ENCODE measurements around the gene PLEKHF1.
"Not testable (repeated sequence)": the region's sequence is repeated elsewhere in the genome, so short reads cannot be mapped to it uniquely, and the experiment has no call there.

PLEKHF1 gene

DNA sequence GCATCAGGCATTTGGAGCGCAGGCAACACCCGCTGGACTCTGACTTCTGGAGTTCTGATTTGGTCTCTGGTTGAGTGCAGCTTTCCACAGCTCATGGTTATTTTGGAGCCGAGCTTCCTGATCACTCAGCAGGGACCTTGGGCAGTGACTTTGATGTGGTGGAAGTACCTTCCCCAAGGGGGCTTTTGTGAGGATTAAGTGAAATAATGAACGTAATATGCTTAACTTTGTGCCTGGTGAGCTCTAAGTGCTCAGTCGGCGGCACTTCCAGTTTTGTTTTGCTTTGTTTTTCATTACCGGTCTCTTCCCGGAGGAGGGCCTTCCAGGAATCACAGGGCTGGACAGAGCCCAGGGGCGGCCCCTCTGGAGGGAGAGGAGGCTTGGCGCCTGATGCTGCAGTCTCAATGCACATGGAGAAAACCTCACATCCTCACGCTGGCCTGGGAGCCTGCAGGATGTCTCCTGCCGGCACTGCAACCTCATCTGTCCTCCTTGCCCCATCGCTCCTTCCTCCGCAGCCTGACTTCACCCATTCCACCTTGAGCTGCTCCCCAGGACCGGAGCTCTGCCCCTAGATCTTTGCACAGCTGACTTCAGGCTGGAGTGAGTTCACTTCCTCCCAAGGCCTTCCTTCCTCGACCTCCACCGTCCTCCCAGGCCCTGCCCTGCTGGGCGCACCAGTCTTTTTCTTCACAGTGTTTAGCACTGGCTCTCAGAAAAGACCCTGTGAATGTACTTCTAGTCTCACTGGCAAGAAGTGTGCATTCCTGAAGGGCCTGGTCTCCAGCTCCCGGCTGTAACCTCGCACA, 1.5 kb downstream of the PLEKHF1 start:
- no peak for DNase-seq

DNA sequence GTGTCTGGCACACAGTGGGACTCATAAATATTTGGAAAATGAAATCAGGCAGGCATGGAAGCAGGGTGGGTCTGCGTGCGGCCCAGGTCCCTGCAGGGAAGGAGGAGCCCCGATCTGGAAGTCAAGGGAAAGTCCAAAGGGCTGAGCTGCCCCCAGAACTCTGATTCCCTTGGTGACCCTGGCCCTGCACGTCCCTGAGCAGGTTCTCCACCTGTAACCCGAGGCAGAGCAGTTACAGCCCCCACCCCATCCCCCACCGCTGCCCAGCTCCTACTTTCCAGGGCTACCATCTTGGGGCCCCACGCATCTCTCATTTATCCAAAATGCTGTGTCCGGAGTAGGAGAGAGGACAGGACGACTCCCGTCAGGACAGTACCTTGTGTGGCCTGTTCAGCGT, 2.1 kb downstream of the PLEKHF1 start:
- DNase-seq = no peak

DNA sequence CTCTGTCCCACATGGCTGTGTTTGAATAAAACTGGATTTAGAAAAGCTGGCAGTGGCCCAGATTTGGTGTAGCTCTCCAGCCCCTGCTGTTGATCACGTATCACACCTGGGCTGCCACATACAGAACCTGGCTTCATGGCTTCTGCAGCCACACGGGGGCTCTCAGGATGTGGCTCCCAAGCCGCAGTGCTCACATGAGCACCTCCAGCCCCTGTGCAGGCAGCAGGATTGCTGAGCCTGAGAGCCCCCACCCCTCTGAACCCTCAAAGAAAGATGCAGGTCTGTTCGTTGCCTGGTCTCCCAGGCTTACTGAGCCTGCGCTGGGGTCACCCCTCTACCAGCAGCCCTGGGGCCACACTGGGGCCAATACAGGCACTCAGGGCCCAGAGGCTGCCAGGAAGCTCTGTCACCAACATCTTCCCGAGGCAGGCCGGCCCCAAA, 2.7 kb downstream of the PLEKHF1 start:
- peak; percentile 74 for DNase-seq

DNA sequence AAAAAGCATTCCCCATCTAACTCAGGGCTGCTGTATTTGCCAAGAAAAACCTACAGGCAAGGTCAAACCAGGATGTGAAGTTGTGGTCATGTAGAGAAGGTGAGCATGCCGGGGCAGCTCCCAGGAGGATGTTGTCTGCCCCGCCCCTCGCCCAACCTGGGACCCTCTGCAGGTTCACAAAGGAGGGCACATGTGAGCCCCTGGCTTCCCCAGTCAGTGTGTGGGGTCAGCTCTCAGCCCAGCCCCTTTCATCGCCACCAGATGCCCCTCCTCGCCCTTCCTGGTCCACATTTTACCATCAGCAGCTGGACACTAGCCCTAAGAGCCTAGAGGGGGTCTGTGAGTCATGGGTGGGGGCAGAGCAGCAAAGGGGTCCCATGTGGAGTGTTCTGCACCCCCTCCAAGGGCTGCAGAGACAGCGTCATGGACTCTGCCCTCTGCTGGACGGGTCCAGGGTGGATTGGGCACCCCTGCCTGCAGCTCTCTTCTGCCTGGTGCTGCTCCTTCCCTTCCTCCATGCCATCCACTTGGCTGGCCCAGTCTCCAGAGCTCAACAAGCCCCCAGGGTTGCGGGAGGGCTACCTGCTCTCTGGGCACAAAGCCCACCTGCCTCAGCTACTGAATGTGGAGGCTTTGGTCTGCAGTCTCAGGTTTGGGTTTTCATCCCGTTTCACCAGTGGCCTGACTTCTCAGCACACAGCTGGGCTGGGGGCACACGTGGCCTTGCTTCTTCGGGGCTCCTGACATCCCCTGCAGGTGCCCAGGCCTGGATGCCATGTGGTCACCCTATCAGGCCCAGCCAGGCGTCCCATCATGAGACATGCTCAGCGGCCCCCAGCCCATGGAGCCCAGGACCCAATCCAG, 3.7 kb downstream of the PLEKHF1 start:
- no peak for DNase-seq

DNA sequence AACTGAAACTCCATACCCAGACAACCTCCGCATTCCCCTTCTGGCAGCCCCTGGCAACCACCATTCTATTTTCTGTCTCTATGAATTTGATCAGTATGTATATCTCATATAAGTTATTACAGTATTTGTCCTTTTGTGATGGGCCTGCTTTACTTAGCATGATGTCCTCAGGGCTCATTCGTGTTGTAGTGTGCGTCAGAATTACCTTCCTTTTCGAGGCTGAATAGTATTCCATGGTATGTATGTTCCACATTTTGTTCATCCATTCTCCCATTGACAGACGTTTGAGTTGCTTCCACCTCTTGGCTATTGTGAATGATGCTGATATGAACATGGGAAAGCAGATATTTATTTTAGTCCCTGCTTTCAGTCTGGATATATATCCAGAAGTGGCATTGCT, 5.0 kb downstream of the PLEKHF1 start:
- DNase-seq = no peak

DNA sequence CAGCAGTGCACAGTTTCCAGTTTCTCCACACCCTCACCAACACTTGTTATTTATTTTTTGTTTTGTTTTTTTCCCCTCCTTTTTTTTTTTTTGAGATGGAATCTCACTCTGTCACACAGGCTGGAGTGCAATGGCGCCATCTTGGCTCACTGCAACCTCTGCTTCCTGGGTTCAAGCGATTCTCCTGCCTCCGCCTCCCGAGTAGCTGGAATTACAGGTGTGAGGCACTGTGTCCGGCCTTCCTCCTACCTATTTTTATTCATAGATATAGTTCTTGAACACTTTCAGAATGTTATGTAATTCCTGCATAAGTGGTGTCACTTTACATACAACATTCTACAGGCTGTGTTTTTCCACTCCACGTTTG, 5.7 kb downstream of the PLEKHF1 start:
- not testable (repeated sequence) for DNase-seq

DNA sequence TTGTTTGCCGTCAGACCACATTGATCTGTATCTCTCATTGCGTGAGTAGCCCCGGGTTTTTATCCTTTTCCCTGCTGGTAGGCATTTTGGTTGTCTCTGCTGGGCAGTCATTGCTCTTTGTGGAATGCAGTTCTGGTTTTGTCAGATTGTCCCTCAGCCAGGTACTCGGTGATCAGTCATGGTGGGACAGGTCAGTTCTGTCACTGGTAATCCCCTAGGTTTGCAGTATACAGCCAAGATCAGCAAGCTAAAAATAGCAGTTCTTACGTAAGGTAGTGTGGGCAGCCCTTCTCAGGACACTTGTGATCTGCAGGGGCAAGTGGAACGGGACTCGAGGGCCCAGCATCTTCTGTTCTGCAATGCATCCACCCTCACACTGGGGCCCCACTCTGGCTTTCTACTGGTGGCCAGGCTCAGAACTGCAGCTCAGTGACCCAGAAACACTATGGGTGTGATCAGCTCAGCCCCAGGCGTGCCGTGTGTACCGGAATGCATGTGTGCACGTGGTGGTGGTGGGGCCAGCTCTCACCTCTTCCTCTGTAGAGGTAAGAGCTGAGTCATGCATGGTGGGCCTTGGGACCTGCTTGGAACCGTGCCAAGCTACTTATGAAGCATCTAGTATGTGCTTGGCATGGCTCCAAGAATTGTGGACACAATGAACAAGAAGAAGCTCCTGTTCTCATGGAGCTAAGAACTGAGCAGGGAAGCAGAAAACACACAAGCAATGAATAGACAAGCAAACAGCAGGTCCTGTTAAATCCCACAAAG, 6.3 kb downstream of the PLEKHF1 start:
- DNase-seq = peak; percentile 89

DNA sequence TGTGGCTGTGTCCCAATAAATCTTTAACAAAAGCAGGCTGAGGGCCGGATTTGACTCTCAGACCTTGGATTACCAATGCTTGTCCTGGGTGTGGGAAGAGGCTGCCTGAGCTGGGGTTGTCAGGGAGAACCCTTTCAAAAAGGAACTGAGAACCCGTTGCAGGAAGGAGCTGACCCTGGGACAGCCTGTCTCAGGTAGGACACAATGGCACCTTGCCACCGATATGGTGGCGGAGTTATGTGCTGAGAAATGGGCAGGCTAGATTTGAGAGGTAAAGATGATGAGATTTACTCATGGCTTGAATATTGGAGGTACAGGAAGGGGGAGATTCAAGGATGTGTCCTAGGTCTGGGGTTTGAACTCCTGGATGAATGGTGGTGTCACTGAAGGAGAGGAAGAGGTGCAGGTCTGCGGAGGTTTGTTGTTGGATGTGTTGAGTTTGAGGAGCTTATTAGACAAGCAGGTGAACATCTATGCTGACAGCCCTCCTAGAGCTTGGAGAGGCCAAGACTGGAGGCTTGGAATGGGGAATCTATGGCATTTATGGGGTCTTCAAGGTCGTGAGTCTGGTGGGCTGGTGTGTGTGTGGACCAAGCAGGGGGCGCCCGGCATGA, 7.2 kb downstream of the PLEKHF1 start:
- no peak for DNase-seq

DNA sequence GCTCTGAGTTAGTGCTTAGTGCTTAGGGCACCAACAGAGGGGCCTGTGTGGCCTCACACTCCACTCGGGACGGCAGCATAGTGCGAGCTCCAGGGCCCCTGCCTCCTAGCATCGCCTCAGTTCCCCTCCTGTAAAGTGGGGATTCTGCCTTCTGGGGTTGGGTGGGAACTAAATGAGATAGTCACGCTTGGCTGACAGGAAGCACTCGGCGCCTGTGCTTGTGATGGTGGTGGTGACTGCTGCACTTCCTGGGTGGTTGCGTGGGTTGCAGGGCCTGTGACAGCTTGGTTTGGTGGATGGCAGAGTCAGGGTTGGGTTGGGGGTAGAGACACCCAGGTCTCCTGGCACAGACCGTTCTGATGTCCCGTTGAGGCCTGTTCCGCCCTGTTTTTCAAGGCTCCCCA, 7.7 kb downstream of the PLEKHF1 start:
- peak; percentile 89 for DNase-seq

DNA sequence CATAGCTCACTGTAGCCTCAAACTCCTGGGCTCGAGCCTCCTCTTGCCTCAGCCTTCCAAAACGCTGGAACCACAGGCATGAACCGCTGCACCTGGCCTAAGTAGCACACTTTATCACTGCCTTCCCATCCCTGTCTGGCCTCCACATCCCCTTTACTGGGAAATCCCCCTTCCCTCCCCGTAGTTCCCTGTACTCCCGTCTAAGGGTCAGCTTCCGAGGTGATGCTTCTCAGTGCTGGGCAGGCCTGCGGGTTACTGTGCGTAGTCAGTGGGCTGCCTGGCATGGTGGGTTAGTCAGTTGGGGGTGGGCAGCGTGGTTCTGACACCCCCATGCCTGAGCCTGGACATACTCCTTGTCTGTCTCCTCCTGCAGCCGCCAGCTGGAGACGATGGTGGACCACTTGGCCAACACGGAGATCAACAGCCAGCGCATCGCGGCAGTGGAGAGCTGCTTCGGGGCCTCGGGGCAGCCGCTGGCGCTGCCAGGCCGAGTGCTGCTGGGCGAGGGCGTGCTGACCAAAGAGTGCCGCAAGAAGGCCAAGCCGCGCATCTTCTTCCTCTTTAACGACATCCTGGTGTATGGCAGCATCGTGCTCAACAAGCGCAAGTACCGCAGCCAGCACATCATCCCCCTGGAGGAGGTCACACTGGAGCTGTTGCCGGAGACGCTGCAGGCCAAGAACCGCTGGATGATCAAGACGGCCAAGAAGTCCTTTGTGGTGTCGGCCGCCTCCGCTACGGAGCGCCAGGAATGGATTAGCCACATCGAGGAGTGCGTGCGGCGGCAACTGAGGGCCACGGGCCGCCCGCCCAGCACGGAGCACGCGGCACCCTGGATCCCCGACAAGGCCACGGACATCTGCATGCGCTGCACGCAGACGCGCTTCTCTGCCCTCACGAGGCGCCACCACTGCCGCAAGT, 8.4 kb downstream of the PLEKHF1 start:
- peak; percentile 31 for DNase-seq

DNA sequence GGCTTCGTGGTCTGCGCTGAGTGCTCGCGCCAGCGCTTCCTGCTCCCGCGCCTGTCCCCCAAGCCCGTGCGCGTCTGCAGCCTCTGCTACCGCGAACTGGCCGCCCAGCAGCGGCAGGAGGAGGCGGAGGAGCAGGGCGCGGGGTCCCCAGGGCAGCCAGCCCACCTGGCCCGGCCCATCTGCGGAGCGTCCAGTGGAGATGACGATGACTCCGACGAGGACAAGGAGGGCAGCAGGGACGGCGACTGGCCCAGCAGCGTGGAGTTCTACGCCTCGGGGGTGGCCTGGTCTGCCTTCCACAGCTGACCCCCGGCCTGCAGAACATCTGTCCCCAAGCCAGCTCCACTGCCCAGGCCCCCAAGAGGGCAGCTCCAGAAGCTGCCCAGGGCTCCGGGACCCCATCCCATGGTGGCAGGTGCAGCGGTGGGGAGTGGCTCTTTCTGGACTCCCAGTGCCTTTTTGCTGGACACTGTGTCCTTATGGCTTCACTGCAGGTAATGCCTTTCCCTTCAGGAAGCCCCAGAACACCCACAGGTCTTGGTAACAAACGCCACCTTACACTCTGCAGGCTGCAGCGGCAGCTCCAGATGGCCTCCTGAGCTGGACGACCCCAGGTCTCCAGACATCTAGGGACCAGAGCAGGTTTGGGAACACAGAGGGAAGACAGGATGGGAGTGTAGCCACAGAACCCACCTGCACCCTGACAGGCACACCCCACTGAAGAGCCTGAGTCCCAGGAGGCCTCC, 9.3 kb downstream of the PLEKHF1 start:
- no peak for DNase-seq

DNA sequence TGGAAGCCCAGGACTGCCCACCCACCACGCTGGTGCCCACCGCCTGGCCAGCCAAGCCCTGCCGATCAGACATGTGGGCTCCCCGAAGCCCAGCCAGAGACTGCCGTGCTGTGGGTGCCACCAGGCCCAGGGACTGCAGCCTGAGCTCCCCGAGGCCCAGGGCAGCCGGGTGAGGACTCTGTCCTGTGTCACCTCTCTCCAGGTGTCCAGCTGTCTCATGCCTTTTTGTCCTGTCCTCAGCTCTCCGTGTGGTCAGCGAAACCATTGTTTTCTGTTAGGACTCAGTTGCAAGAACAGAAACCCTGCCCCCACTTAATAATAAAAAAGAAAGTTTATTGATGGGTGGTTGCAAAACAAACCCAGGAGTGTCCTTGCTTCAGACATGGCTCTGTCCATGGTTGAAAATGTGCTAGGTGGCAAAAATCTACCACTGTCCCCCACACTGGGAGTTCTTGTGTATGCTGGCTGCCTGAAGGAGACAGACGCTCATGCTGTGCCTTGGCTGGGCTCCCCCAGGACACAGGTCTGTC, 9.9 kb downstream of the PLEKHF1 start:
- no peak for DNase-seq

DNA sequence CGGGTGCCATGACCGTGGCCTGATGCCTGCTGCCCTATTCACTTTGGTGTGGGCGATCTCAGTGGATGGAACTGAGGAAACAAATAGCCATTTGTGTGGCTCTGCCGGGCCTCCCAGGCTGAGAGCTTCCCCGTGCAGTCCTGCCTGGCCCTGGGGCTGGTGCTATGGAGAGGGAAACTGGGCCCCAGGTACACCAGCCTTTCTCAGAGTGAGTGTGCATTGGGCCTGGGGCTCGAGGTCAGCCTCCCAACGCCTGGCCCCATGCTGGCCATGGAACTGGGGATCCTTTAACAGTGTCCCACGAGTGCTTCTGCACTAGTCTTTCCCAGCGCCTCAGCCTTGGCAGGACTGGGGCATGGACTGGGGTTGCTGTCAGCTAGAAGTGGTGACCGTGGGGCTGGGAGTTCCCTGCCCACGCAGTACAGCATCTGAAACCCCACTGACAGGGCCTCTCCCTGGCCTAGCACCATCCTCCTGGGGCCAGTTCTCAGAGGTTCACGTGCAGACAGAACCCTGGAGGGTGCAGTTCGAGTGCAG, 10.5 kb downstream of the PLEKHF1 start:
- DNase-seq = no peak

DNA sequence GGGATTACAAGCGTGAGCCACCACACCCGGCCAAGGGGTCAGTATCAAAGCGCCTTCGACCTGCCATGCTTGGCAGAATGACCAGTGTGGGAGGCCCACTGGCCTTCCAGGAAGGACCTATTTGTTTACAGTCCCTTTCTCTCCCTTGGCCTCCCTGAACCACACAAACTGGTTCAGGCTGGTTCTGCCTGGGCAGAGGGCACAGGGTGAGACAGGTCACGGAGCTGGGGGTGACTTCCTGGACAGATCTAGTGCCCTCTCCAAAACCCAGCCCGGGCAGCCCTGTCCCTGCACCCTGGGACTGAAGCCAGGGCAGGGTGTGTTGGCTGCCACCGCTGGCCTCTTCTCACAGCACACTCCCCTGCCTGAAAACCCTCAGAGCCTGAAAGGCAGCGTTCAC, 11.3 kb downstream of the PLEKHF1 start:
- DNase-seq = no peak

DNA sequence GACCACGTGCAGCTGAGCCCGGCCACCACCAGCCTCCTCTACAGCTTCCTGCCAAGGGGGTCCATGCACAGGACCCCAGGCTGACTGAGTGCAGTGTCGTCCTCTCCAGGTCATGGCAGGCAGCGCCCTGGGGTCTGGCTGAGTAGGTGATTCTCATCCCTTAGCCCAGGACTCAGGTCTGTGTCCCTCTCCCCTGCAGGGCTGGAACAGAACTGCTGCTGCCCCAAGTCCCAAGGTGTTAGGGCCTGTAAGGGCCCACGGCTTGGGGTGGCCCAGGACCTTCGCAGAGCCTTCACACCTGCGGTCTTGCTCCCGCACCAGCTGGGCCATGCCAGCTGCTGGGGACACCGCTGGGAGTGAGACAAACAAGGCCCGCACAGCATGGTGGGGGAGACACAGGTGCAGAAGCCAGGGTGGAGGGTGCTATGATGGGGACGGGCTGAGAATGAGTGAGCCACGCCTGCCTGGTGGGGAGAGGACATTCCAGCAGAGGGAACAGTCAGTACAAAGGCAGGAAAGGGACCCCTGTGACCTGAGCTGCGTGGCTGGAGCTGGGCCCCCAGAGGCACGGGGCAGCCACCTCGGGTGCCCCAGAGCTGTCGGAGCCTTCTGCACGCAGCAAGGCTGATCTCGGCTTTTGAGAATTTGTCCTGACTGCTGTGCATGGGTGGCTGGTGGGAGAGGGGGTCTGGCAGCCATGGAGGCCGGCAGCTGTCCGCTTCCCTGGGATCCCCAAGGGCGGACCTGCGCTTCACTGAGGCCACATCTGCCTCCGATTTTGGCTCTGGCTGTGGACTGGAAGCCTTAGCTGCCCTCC, 11.9 kb downstream of the PLEKHF1 start:
- no peak for DNase-seq

DNA sequence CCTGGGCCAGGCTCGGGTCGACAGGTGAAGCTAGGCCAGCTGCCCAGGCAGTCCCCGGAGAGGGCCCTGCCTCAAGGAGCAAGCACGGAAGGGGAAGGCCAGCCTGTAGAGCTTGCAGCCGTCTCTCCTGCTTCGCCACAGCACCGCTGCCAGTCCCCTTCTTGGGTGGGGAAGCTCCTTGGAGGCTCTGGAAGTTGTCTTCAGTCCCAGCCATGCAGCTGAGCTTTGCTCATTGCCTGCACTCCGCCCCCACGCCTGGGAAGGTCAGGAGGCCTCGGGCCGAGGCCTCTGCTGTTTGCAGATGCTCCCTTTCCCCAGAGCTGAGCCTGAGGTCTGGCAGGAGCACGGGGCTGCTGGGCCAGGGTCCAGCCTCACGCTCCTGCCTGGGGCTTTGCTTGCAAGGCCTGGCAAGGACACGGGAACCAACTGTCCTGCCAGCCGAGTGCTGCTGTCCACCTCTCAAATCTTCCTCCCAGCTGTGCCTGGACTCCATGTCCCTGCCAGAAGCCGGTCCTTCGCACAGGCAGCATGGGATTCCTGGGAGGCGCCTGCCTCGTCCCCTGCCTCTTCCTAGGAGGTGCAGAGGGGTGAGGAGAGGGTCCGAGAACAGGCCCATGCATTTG, 13.3 kb downstream of the PLEKHF1 start:
- DNase-seq = no peak

DNA sequence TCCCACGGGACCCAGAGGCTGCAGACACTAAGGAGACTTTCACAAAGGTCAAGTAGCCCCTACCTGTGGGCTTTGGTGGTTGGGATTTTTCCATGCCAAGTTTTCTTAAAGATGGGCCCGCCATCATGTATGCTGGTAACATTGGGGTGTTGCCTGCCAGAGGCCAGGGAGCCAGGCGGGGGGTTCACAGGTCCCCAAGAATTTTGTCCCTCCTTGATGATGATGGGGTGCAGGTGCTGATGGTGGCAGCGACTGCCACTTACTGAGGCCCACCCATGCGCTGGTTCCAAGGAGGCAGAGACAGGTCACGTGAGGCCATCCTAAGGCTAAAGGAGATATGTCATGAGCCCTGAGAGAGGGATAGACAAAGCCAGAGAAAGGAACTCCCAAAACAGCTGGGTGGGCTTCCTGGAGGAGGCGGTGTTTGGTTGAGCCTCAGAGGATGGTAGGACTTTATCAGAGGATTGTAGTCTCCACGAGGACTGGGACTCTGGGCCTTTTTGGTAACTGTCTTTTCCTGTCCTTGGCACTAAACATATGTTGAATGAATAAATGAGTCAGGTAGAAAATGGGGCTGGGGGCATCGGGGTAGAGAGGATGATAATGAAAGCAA, 14.4 kb downstream of the PLEKHF1 start:
- DNase-seq = no peak

DNA sequence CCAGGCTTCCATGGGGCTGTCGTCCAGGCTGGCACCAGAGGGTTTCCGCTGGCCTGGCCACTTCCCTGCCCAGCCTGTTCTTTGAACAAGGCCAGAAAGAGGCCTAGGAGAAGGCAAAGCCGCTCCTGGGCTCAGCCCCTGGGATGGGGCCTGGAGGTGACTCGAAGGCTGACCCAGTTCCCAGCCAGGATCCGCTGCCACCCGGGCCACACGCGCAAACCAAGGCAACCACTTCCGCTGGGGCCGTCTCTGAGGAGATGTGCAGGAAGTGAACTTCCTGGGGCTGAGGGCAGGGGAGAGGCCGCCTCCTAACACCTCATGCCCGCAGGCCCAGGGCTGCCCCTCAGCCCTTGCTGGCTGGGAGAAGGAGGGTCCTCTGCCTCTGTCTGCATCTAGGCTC, 15.2 kb downstream of the PLEKHF1 start:
- DNase-seq = peak; percentile 83

DNA sequence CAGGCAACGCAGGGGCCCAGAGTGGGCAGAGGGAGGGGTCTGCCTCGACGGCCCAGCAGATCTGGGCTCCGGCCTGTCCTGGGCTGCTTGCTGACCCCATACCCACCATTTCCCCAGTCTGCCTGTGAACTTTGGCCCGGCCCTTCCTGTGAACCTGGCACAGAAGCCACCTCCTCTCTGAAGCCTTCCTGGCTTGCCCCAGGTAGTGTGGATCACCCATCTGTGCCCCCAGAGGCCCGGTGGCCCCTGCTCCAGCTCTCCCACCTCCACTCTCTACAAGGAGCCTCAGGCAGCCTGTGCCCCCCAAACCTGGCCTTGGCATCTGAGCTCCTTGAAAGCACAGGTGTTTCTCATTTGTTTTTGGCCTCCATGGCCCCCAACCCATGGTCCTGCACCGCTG, 15.7 kb downstream of the PLEKHF1 start:
- no peak for DNase-seq
